Naive B cell (primary cell): ENCODE data around the gene TSG101. TPM values are rescaled to one million over a fixed set of nuclear protein-coding genes. Genes with fewer than 3 reads are reported as not detected.

ENCODE experiments used
- ATAC-seq, 2 donors: fragments of 150-1000 bp; cut with Tn5 transposase; 2 replicates each; pipeline ENCODE4 v1.10.0; 2021; ENCODE audit warnings: low read depth in 2 of 2, mild to moderate bottlenecking in 2 of 2, moderate library complexity in 2 of 2
- DNase-seq: peaks from one replicate; pipeline ENCODE4 v3.0.0; 2022
- H3K27ac Mint-ChIP-seq, 6 donors: one replicate each; pipeline ENCODE4 v1.8.0; 2020 to 2022; ENCODE audit warnings: mild to moderate bottlenecking in 6 of 6, mixed read lengths in 6 of 6, moderate library complexity in 5 of 6, inconsistent platforms in 2 of 6
- H3K27me3 Mint-ChIP-seq, 3 donors: one replicate each; pipeline ENCODE4 v1.8.0; 2021 to 2022; ENCODE audit warnings: mixed read lengths in 3 of 3, mild to moderate bottlenecking in 1 of 3
- H3K36me3 Mint-ChIP-seq, 2 donors: one replicate each; pipeline ENCODE4 v1.8.0; 2020 to 2022; ENCODE audit warnings: mixed read lengths in 2 of 2, inconsistent platforms in 1 of 2, mild to moderate bottlenecking in 1 of 2
- H3K4me1 Mint-ChIP-seq, 3 donors: one replicate each; pipeline ENCODE4 v1.8.0; 2020 to 2022; ENCODE audit warnings: mixed read lengths in 3 of 3, inconsistent platforms in 1 of 3, mild to moderate bottlenecking in 1 of 3, moderate library complexity in 1 of 3
- H3K4me3 Mint-ChIP-seq, 8 donors: one replicate each; pipeline ENCODE4 v1.8.0; 2020 to 2022; ENCODE audit warnings: mild to moderate bottlenecking in 8 of 8, mixed read lengths in 8 of 8, moderate library complexity in 8 of 8, inconsistent platforms in 2 of 8
- H3K9me3 Mint-ChIP-seq, 7 donors: one replicate each; pipeline ENCODE4 v1.8.0; 2020 to 2022; ENCODE audit warnings: mixed read lengths in 7 of 7, mild to moderate bottlenecking in 5 of 7, inconsistent platforms in 2 of 7, moderate library complexity in 1 of 7
- polyA plus RNA-seq, 6 donors: library from polyadenylated mRNA; unstranded; fragments of 300-500 nt; fragmentation: Illumina TruSeq; gene quantifications; one replicate each; pipeline ENCODE4 v1.2.3, GENCODE V29; 2021; ENCODE audit warnings: low read depth in 6 of 6

The TSG101 gene
- polyA plus RNA-seq, 6 donors from 2014 or later, result 72.9 to 101 (median 87.0) TPM

- Mint-ChIP-seq H3K36me3 (peaks cover 0 to 16% of the 10 kb centered on the region in 2 donors), H3K27me3 (no peaks in the 10 kb centered on the region), H3K4me3 (peak overlapping the region in 2 of 8 donors; percentile 15 to 37), H3K9me3 (no peaks in the 10 kb centered on the region), H3K4me1 (peaks cover 35 to 64% (median 43%) of the 10 kb centered on the region in 3 donors), H3K27ac (peak overlapping the region in 4 of 6 donors; percentile 24 to 87 (median 65))
- ATAC-seq (no peak), DNase-seq (no peak)
Observed at GRCh38 chr11:18524248-18524647, 2.5 kb downstream of the TSG101 start.

GRCh38 chr11:18523084-18523483 is 3.7 kb downstream of the TSG101 start:
- Mint-ChIP-seq H3K27ac (peak overlapping the region in 4 of 6 donors; percentile 5 to 72 (median 30)), H3K4me1 (peaks cover 35 to 59% (median 38%) of the 10 kb centered on the region in 3 donors), H3K4me3 (no peak overlapping the region)

GRCh38 chr11:18522388-18522787 is 4.4 kb downstream of the TSG101 start:
- ATAC-seq (no peak), DNase-seq (no peak)
- H3K4me1 Mint-ChIP-seq, result peaks cover 30 to 52% (median 33%) of the 10 kb centered on the region in 3 donors
- H3K4me3 Mint-ChIP-seq, result peak overlapping the region in 1 of 8 donors; percentile 42
- H3K27me3 Mint-ChIP-seq, result no peaks in the 10 kb centered on the region
- no peaks in the 10 kb centered on the region for H3K9me3 Mint-ChIP-seq
- peaks cover 0 to 16% of the 10 kb centered on the region in 2 donors for H3K36me3 Mint-ChIP-seq
- H3K27ac Mint-ChIP-seq, result peak overlapping the region in 5 of 6 donors; percentile 34 to 92 (median 60)

More at GRCh38 chr11:18523084-18523483, 3.7 kb downstream of the TSG101 start:
- H3K27me3 Mint-ChIP-seq, result no peaks in the 10 kb centered on the region
- DNase-seq (no peak), ATAC-seq (no peak)
- peaks cover 0 to 16% of the 10 kb centered on the region in 2 donors for H3K36me3 Mint-ChIP-seq
- no peaks in the 10 kb centered on the region for H3K9me3 Mint-ChIP-seq

- H3K9me3 Mint-ChIP-seq, result no peaks in the 10 kb centered on the region
- peaks cover 20 to 41% (median 22%) of the 10 kb centered on the region in 3 donors for H3K4me1 Mint-ChIP-seq
- H3K4me3 Mint-ChIP-seq, result no peak overlapping the region
- no peaks in the 10 kb centered on the region for H3K27me3 Mint-ChIP-seq
- H3K36me3 Mint-ChIP-seq, result peaks cover 0 to 8% of the 10 kb centered on the region in 2 donors
- H3K27ac Mint-ChIP-seq, result no peak overlapping the region
- DNase-seq, result no peak
- ATAC-seq, result no peak
Observed at GRCh38 chr11:18521122-18521521, 5.6 kb downstream of the TSG101 start.

GRCh38 chr11:18502352-18502751 is 24.4 kb downstream of the TSG101 start:
- peaks cover 0 to 7% (median 5%) of the 10 kb centered on the region in 3 donors for H3K4me1 Mint-ChIP-seq
- no peaks in the 10 kb centered on the region for H3K27me3 Mint-ChIP-seq
- H3K4me3 Mint-ChIP-seq, result no peak overlapping the region
- H3K9me3 Mint-ChIP-seq, result no peaks in the 10 kb centered on the region
- H3K27ac Mint-ChIP-seq, result peak overlapping the region in 1 of 6 donors; percentile 40
- DNase-seq, result no peak
- peaks cover 31 to 37% of the 10 kb centered on the region in 2 donors for H3K36me3 Mint-ChIP-seq
- no peak for ATAC-seq

- Mint-ChIP-seq H3K27ac (peak overlapping the region in 2 of 6 donors; percentile 8 to 21), H3K27me3 (no peaks in the 10 kb centered on the region), H3K4me3 (no peak overlapping the region), H3K36me3 (peaks cover 27 to 31% of the 10 kb centered on the region in 2 donors), H3K9me3 (no peaks in the 10 kb centered on the region), H3K4me1 (peaks cover 0 to 7% (median 5%) of the 10 kb centered on the region in 3 donors)
- ATAC-seq, result no peak
- DNase-seq, result no peak
Observed at GRCh38 chr11:18501629-18502028, 25.1 kb downstream of the TSG101 start.

GRCh38 chr11:18498039-18498438 is 28.7 kb downstream of the TSG101 start:
- Mint-ChIP-seq H3K27ac (peak overlapping the region in 4 of 6 donors; percentile 5 to 34 (median 16)), H3K36me3 (peaks cover 27 to 37% of the 10 kb centered on the region in 2 donors), H3K27me3 (no peaks in the 10 kb centered on the region), H3K4me1 (peaks cover 5 to 19% (median 10%) of the 10 kb centered on the region in 3 donors), H3K9me3 (no peaks in the 10 kb centered on the region), H3K4me3 (no peak overlapping the region)
- ATAC-seq (no peak), DNase-seq (no peak)

- H3K27ac Mint-ChIP-seq, result peak overlapping the region in 2 of 6 donors; percentile 24 to 69
- no peak overlapping the region for H3K4me3 Mint-ChIP-seq
- H3K27me3 Mint-ChIP-seq, result no peaks in the 10 kb centered on the region
- no peak for ATAC-seq
- DNase-seq, result no peak
- no peaks in the 10 kb centered on the region for H3K9me3 Mint-ChIP-seq
- H3K4me1 Mint-ChIP-seq, result peaks cover 5 to 19% (median 10%) of the 10 kb centered on the region in 3 donors
- H3K36me3 Mint-ChIP-seq, result peaks cover 16 to 21% of the 10 kb centered on the region in 2 donors
Observed at GRCh38 chr11:18495703-18496102, 31.0 kb downstream of the TSG101 start.

- peaks cover 20% of the 10 kb centered on the region in 2 donors for H3K36me3 Mint-ChIP-seq
- no peaks in the 10 kb centered on the region for H3K9me3 Mint-ChIP-seq
- DNase-seq (peak; percentile 9), ATAC-seq (peak; percentile 65 to 80)
- peak overlapping the region in 4 of 6 donors; percentile 15 to 42 (median 42) for H3K27ac Mint-ChIP-seq
- no peak overlapping the region for H3K4me3 Mint-ChIP-seq
- peaks cover 5 to 19% (median 10%) of the 10 kb centered on the region in 3 donors for H3K4me1 Mint-ChIP-seq
- no peaks in the 10 kb centered on the region for H3K27me3 Mint-ChIP-seq
Observed at GRCh38 chr11:18495271-18495670, 31.5 kb downstream of the TSG101 start.

GRCh38 chr11:18493310-18493709 is 33.4 kb downstream of the TSG101 start:
- ATAC-seq (no peak), DNase-seq (no peak)
- Mint-ChIP-seq H3K36me3 (peaks cover 7 to 22% of the 10 kb centered on the region in 2 donors), H3K4me1 (peaks cover 6 to 15% (median 13%) of the 10 kb centered on the region in 3 donors), H3K27me3 (no peaks in the 10 kb centered on the region), H3K27ac (peak overlapping the region in 1 of 6 donors; percentile 78), H3K9me3 (no peaks in the 10 kb centered on the region), H3K4me3 (no peak overlapping the region)

GRCh38 chr11:18492888-18493287 is 33.9 kb downstream of the TSG101 start:
- H3K27ac Mint-ChIP-seq, result peak overlapping the region in 1 of 6 donors; percentile 36
- peaks cover 4 to 14% (median 12%) of the 10 kb centered on the region in 3 donors for H3K4me1 Mint-ChIP-seq
- no peak for ATAC-seq
- H3K4me3 Mint-ChIP-seq, result no peak overlapping the region
- H3K36me3 Mint-ChIP-seq, result peaks cover 6 to 23% of the 10 kb centered on the region in 2 donors
- no peak for DNase-seq
- H3K9me3 Mint-ChIP-seq, result no peaks in the 10 kb centered on the region
- H3K27me3 Mint-ChIP-seq, result no peaks in the 10 kb centered on the region

- H3K36me3 Mint-ChIP-seq, result peaks cover 6 to 24% of the 10 kb centered on the region in 2 donors
- DNase-seq (no peak), ATAC-seq (no peak)
- H3K4me1 Mint-ChIP-seq, result peaks cover 4 to 14% (median 12%) of the 10 kb centered on the region in 3 donors
- no peak overlapping the region for H3K4me3 Mint-ChIP-seq
- H3K27ac Mint-ChIP-seq, result no peak overlapping the region
- no peaks in the 10 kb centered on the region for H3K9me3 Mint-ChIP-seq
- H3K27me3 Mint-ChIP-seq, result no peaks in the 10 kb centered on the region
Observed at GRCh38 chr11:18491924-18492323, 34.8 kb downstream of the TSG101 start.

GRCh38 chr11:18490736-18491485 is 35.8 kb downstream of the TSG101 start:
- H3K27ac Mint-ChIP-seq, result peak overlapping the region in 3 of 6 donors; percentile 6 to 66 (median 60)
- H3K9me3 Mint-ChIP-seq, result no peaks in the 10 kb centered on the region
- no peaks in the 10 kb centered on the region for H3K27me3 Mint-ChIP-seq
- H3K36me3 Mint-ChIP-seq, result peaks cover 6 to 24% of the 10 kb centered on the region in 2 donors
- ATAC-seq (no peak), DNase-seq (no peak)
- H3K4me1 Mint-ChIP-seq, result peaks cover 6 to 17% (median 16%) of the 10 kb centered on the region in 3 donors
- no peak overlapping the region for H3K4me3 Mint-ChIP-seq

- H3K27ac Mint-ChIP-seq, result peak overlapping the region in 1 of 6 donors; percentile 60
Observed at GRCh38 chr11:18490319-18490718, 36.4 kb downstream of the TSG101 start.

More at GRCh38 chr11:18490319-18490718, 36.4 kb downstream of the TSG101 start:
- H3K9me3 Mint-ChIP-seq, result no peaks in the 10 kb centered on the region
- no peaks in the 10 kb centered on the region for H3K27me3 Mint-ChIP-seq
- H3K36me3 Mint-ChIP-seq, result peaks cover 2 to 24% of the 10 kb centered on the region in 2 donors
- no peak for DNase-seq
- H3K4me1 Mint-ChIP-seq, result peaks cover 7 to 13% (median 12%) of the 10 kb centered on the region in 3 donors
- no peak overlapping the region for H3K4me3 Mint-ChIP-seq
- no peak for ATAC-seq
